MM.1S (cell line): ENCODE data around the gene MYO10.

ENCODE experiments used
- DNase-seq: peaks from one replicate; pipeline ENCODE4 v3.0.0-alpha.2; 2015
- H2AFZ ChIP-seq: fragments of 300-600 bp; sonication (generic); 2 replicates; pipeline ENCODE4 v1.6.0; 2016; ENCODE audit warnings: antibody characterized with exemption, low read length
- H3F3A ChIP-seq: fragments of 300-600 bp; sonication (generic); 2 replicates; pipeline ENCODE4 v1.6.1; 2016; ENCODE audit warnings: mild to moderate bottlenecking, antibody characterized with exemption, low read length, moderate library complexity, mixed read lengths; ENCODE audit not compliant: insufficient read depth
- H3K27ac ChIP-seq: fragments of 300-600 bp; sonication (generic); 2 replicates; pipeline ENCODE4 v1.5.1; 2016; ENCODE audit warnings: mild to moderate bottlenecking, low read length
- H3K27me3 ChIP-seq: fragments of 300-600 bp; sonication (generic); replicated peaks from 2 replicates; pipeline ENCODE4 v1.6.0; 2016; ENCODE audit warnings: low read length; ENCODE audit not compliant: insufficient read depth
- H3K36me3 ChIP-seq: fragments of 300-600 bp; sonication (generic); replicated peaks from 2 replicates; pipeline ENCODE4 v1.6.1; 2016; ENCODE audit warnings: mild to moderate bottlenecking, low read length, mixed read lengths; ENCODE audit not compliant: insufficient read depth
- H3K4me1 ChIP-seq: fragments of 300-600 bp; sonication (generic); 2 replicates; pipeline ENCODE4 v1.6.1; 2016; ENCODE audit warnings: low read length, mixed read lengths
- H3K4me2 ChIP-seq: fragments of 300-600 bp; sonication (generic); 2 replicates; pipeline ENCODE4 v1.6.0; 2016; ENCODE audit warnings: low read depth, low read length
- H3K4me3 ChIP-seq: fragments of 300-600 bp; sonication (generic); 2 replicates; pipeline ENCODE4 v1.5.1; 2016; ENCODE audit warnings: low read length, mixed read lengths
- H3K79me2 ChIP-seq: fragments of 300-600 bp; sonication (generic); 2 replicates; pipeline ENCODE4 v1.6.1; 2016; ENCODE audit warnings: mixed run types, low read length, mixed read lengths
- H3K9ac ChIP-seq: fragments of 300-600 bp; sonication (generic); 2 replicates; pipeline ENCODE4 v1.6.1; 2016; ENCODE audit warnings: low read length, mixed read lengths
- H3K9me2 ChIP-seq: fragments of 300-600 bp; sonication (generic); replicated peaks from 2 replicates; pipeline ENCODE4 v1.6.1; 2016; ENCODE audit warnings: mild to moderate bottlenecking, low read length, mixed read lengths; ENCODE audit not compliant: insufficient read depth
- H3K9me3 ChIP-seq: fragments of 300-600 bp; sonication (generic); replicated peaks from 2 replicates; pipeline ENCODE4 v1.6.1; 2016; ENCODE audit warnings: mild to moderate bottlenecking, low read length, mixed read lengths; ENCODE audit not compliant: insufficient read depth
- H4K20me1 ChIP-seq: fragments of 300-600 bp; sonication (generic); 2 replicates; pipeline ENCODE4 v1.6.1; 2016; ENCODE audit warnings: mild to moderate bottlenecking, low read length, moderate library complexity, mixed read lengths; ENCODE audit not compliant: insufficient read depth
- CTCF ChIP-seq: fragments of 300-600 bp; sonication (generic); IDR thresholded peaks from 2 replicates; pipeline ENCODE4 v1.5.1; 2016; ENCODE audit warnings: antibody characterized with exemption, low read length, mixed read lengths
- EZH2 ChIP-seq: fragments of 300-600 bp; sonication (generic); optimal IDR thresholded peaks from 2 replicates; pipeline ENCODE3; 2017; ENCODE audit warnings: low read depth, mild to moderate bottlenecking, antibody characterized with exemption, low read length, mixed read lengths
- EZH2phosphoT487 ChIP-seq: fragments of 300-600 bp; sonication (generic); IDR thresholded peaks from 2 replicates; pipeline ENCODE4 v1.6.1; 2018; ENCODE audit warnings: antibody characterized with exemption, low read length

MYO10 gene

DNA sequence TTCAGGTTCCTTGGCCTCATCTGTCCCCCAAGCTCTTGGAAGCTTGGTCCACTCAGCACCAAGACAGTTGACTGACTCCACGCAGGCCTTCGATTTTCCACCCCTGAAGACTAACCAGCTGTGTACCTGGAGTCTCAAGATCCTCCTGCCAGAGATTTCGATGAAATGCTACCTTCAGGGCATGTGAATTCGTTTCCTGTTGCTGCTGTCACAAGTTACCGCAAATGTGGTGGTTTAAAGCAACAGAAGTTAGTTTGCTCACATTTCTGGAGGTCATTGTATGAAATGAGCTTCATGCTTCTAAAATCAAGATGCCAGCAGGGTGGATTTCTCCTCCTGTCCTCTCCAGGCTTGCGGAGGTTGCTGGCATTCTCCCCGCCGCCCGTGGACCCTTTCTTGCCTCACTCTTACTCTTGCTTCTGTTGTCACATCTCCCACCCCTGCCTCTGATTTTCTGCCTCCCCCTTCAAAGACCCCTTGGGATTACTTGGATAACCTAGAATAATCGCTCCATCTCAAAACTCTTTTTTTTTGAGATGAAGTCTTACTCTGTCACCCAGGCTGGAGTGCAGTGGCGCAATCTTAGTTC, 291.7 kb downstream of the MYO10 start:
- no peak for TF ChIP-seq CTCF
- TF ChIP-seq EZH2phosphoT487, result no peak
- no peak for TF ChIP-seq EZH2
- H3F3A ChIP-seq, result no peaks in the 10 kb centered on the region
- H3K27ac ChIP-seq, result no peak overlapping the region
- H3K4me1 ChIP-seq, result no peaks in the 10 kb centered on the region
- H3K36me3 ChIP-seq, result no peaks in the 10 kb centered on the region
- H4K20me1 ChIP-seq, result no peaks in the 10 kb centered on the region
- no peaks in the 10 kb centered on the region for H3K9me2 ChIP-seq
- H2AFZ ChIP-seq, result no peak overlapping the region
- H3K9ac ChIP-seq, result no peak overlapping the region
- no peaks in the 10 kb centered on the region for H3K27me3 ChIP-seq
- no peaks in the 10 kb centered on the region for H3K79me2 ChIP-seq
- no peaks in the 10 kb centered on the region for H3K9me3 ChIP-seq
- no peak for DNase-seq
- no peak overlapping the region for H3K4me2 ChIP-seq
- H3K4me3 ChIP-seq, result no peak overlapping the region

GRCh38 chr5:16642867-16643266, 293.2 kb downstream of the MYO10 start:
- Histone ChIP-seq H3K4me3 (no peak overlapping the region), H2AFZ (no peak overlapping the region), H3K27ac (no peak overlapping the region), H3K4me2 (no peak overlapping the region), H3K27me3 (no peaks in the 10 kb centered on the region), H3K9ac (no peak overlapping the region), H3F3A (no peaks in the 10 kb centered on the region), H3K9me3 (no peaks in the 10 kb centered on the region), H4K20me1 (no peaks in the 10 kb centered on the region), H3K79me2 (no peaks in the 10 kb centered on the region), H3K4me1 (no peaks in the 10 kb centered on the region), H3K9me2 (no peaks in the 10 kb centered on the region), H3K36me3 (no peaks in the 10 kb centered on the region)
- TF ChIP-seq EZH2, result no peak
- no peak for TF ChIP-seq CTCF
- TF ChIP-seq EZH2phosphoT487, result no peak
- no peak for DNase-seq

DNA sequence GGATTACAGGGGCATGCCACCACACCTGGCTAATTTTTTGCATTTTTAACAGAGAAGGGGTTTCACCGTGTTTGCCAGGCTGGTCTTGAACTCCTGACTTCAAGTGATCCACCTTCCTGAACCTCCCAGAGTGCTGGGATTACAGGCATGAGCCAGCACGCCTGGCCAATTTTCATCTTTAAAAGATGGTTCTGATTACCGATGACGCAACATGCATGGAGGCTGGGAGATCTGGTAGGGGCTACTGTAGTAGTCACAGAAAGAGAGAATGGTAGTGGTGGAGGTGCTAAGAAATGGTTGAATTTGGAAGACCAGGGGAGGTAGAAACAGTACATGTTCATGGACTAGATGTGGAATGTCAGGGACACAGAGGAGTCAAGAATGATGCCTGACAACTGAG, 296.9 kb downstream of the MYO10 start:
- no peaks in the 10 kb centered on the region for H3F3A ChIP-seq
- H3K9me3 ChIP-seq, result no peaks in the 10 kb centered on the region
- H3K36me3 ChIP-seq, result no peaks in the 10 kb centered on the region
- no peak overlapping the region for H2AFZ ChIP-seq
- H3K27me3 ChIP-seq, result no peaks in the 10 kb centered on the region
- H4K20me1 ChIP-seq, result no peaks in the 10 kb centered on the region
- H3K9me2 ChIP-seq, result no peaks in the 10 kb centered on the region
- H3K4me2 ChIP-seq, result no peak overlapping the region
- no peak overlapping the region for H3K9ac ChIP-seq
- DNase-seq, result no peak
- no peaks in the 10 kb centered on the region for H3K79me2 ChIP-seq
- H3K4me1 ChIP-seq, result no peaks in the 10 kb centered on the region
- TF ChIP-seq EZH2phosphoT487, result no peak
- TF ChIP-seq EZH2, result no peak
- TF ChIP-seq CTCF, result no peak
- no peak overlapping the region for H3K4me3 ChIP-seq
- H3K27ac ChIP-seq, result no peak overlapping the region
